A673 (cell line): ENCODE measurements around the gene SLCO2A1.

Source experiments
- EZH2 ChIP-seq: fragments of 200-600 bp; sonication (generic); IDR thresholded peaks from 2 replicates; pipeline ENCODE4 v1.6.1; 2017; ENCODE audit warnings: borderline replicate concordance, low read depth, mild to moderate bottlenecking, mixed read lengths, antibody characterized with exemption, low read length; ENCODE audit not compliant: poor library complexity, severe bottlenecking
- TF ChIP-seq, protein P1 (sequence below): fragments of 300-800, 200-600 bp; sonication (generic); conservative IDR thresholded peaks from 2 replicates; pipeline ENCODE4 v1.5.1; 2017; ENCODE audit warnings: low read depth, mild to moderate bottlenecking, antibody characterized with exemption, low read length, moderate library complexity, mixed read lengths

DNA sequence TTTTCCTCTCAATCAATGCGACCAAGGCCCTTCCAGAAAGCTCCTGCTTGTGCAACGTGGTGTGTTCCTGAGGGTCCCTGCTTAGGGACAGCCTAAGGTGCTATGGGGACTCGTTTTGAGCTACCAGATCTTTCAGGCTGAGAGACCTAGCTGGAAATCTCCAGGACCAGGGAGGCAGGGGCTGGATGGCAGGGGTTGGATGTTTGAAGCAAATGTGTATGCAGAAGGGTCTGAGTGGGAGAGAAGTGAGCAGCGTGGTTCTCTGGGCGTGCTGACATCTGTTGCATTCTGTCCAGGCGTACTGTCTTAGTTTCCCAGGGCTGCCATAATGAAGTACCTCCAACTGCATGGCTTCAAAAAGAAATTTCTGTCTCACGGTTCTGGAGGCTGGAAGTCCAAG, 31.7 kb upstream of the SLCO2A1 start:
- TF ChIP-seq, protein P1, sequence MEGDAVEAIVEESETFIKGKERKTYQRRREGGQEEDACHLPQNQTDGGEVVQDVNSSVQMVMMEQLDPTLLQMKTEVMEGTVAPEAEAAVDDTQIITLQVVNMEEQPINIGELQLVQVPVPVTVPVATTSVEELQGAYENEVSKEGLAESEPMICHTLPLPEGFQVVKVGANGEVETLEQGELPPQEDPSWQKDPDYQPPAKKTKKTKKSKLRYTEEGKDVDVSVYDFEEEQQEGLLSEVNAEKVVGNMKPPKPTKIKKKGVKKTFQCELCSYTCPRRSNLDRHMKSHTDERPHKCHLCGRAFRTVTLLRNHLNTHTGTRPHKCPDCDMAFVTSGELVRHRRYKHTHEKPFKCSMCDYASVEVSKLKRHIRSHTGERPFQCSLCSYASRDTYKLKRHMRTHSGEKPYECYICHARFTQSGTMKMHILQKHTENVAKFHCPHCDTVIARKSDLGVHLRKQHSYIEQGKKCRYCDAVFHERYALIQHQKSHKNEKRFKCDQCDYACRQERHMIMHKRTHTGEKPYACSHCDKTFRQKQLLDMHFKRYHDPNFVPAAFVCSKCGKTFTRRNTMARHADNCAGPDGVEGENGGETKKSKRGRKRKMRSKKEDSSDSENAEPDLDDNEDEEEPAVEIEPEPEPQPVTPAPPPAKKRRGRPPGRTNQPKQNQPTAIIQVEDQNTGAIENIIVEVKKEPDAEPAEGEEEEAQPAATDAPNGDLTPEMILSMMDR, result no peak
- no peak for TF ChIP-seq EZH2
